Heart left ventricle (tissue), 16 donors: ENCODE results near the gene GPR155. TPM values are rescaled to one million over a fixed set of nuclear protein-coding genes. Genes with fewer than 3 reads are reported as not detected.

Source experiments
- ATAC-seq, 4 donors: fragments of 200-7000 bp; cut with Tn5 transposase; one replicate each; pipeline ENCODE4 v1.9.1; 2020 to 2022; ENCODE audit warnings: moderate library complexity in 4 of 4, mild to moderate bottlenecking in 3 of 4, moderate number of reproducible peaks in 1 of 4
- DNase-seq, 5 donors: peaks; one replicate each; pipeline ENCODE4 v3.0.0-alpha.2; 2020
- H3K27ac ChIP-seq, 12 donors: fragments of 200-600 bp; sonication (generic) in 4 of 12; one replicate each; pipeline versions ENCODE4 v1.5.0 to v1.8.0; 2016 to 2022; ENCODE audit warnings: mild to moderate bottlenecking in 2 of 12
- H3K27me3 ChIP-seq, 9 donors: fragments of 200-600 bp; sonication (generic) in 2 of 9; one replicate each; pipeline versions ENCODE4 v1.5.1 to v1.8.0; 2016 to 2022; ENCODE audit warnings: mild to moderate bottlenecking in 3 of 9
- H3K36me3 ChIP-seq, 9 donors: fragments of 200-600 bp; sonication (generic) in 2 of 9; one replicate each; pipeline versions ENCODE4 v1.5.0 to v1.8.0; 2018 to 2022; ENCODE audit warnings: mild to moderate bottlenecking in 2 of 9
- H3K4me1 ChIP-seq, 12 donors: fragments of 200-600 bp; sonication (generic) in 4 of 12; one replicate each; pipeline versions ENCODE4 v1.5.0 to v1.8.0; 2016 to 2022; ENCODE audit warnings: mild to moderate bottlenecking in 3 of 12
- H3K4me3 ChIP-seq, 12 donors: fragments of 200-600 bp; sonication (generic) in 4 of 12; one replicate each; pipeline versions ENCODE4 v1.5.0 to v1.8.0; 2017 to 2022; ENCODE audit warnings: mild to moderate bottlenecking in 9 of 12, moderate library complexity in 4 of 12
- H3K9me3 ChIP-seq, 12 donors: fragments of 200-600 bp; sonication (generic) in 4 of 12; one replicate each; pipeline versions ENCODE4 v1.5.0 to v1.8.0; 2016 to 2022; ENCODE audit warnings: mild to moderate bottlenecking in 1 of 12
- CTCF ChIP-seq, 12 donors: fragments of 200-600 bp; sonication (generic) in 4 of 12; IDR thresholded peaks; one replicate each; pipeline versions ENCODE4 v1.5.0 to v1.8.0; 2018 to 2022; ENCODE audit warnings: antibody characterized with exemption in 12 of 12, mild to moderate bottlenecking in 5 of 12
- POLR2A ChIP-seq, 2 donors: fragments of 450-650 bp; IDR thresholded peaks; one replicate each; pipeline ENCODE4 v1.6.1; 2017; ENCODE audit warnings: antibody characterized with exemption in 2 of 2, mild to moderate bottlenecking in 2 of 2, moderate library complexity in 2 of 2
- WGBS, 4 donors: extraction: QIAGEN DNeasy Blood & Tissue Kit in 2 of 4; methylation state at CpG; one replicate each; pipeline versions ENCODE4 v1.1.5 to v1.1.7; 2013 to 2018; 5-methylcytosine and 5-hydroxymethylcytosine counted together
- intact Hi-C, 10 donors: fragments of 100-400 bp; cut with DNase I; formaldehyde crosslinking; loops; one replicate each; pipeline versions ENCODE4 v1.11.1 to v1.14.2; 2022
- polyA plus RNA-seq, 2 donors: library from polyadenylated mRNA; stranded (reverse); fragments of 200-250 nt; gene quantifications; one replicate each; pipeline ENCODE4 v1.2.3, GENCODE V29; 2013
- total RNA-seq, 9 donors: library from RNA; depleted of rRNA in 2 of 9; stranded (reverse); fragments of >200 nt in 2 of 9; fragmentation: NEBNext Ultra II Directional in 3 of 9; extraction: Animal tissue kit (Norgen Biotek cat#: 25700) in 3 of 9; gene quantifications; one replicate each; pipeline versions ENCODE4 v1.1.0 to v1.2.4, GENCODE V29; 2016 to 2023
- donor health status: ischemic (EF 13 %, LVEDD 7.1; RV severe dilation, severe dysfunction).
- donor health status: healthy with polysubstance abuse.
- donor health status: DM: no; HTN: yes; CAD: no.
- donor health status: DM: no; HTN: no; CAD: no.
- donor health status: ischemic (EF 25% LVEDD 6.9; RV normal size, moderate dysfunction).
- donor health status: ischemic (EF 25% LVEDD 5.7; RV mildly dilated, moderate dysfunction).
- donor health status: healthy.
- donor health status: DM: yes; HTN: yes; CAD: no.
- donor health status: ischemic (EF 35%, LVEDD 5.7; RV mildly dilated, moderate dysfunction).
- donor health status: nonischemic (EF 11% LVEDD 7.7; RV severe dilation, severe dysfunction).
- donor health status: DM: yes; HTN: yes; CAD: no.
- donor health status: PGD.
- donor health status: ischemic (EF 29% LVEDD 5.4; RV normal size, mild dysfunction).
- donor health status: nonischemic (EF 23%, LVEDD 6.1; RV moderate dilation, normal function).

GPR155 gene
- total and polyA plus RNA-seq, 11 donors: 3.5 to 21.3 (median 16.0) TPM

- DNase-seq (no peak), ATAC-seq (no peak)
- Histone ChIP-seq H3K4me1 (no peaks in the 10 kb centered on the region), H3K27ac (no peak overlapping the region), H3K4me3 (no peak overlapping the region), H3K9me3 (no peaks in the 10 kb centered on the region), H3K36me3 (peaks cover 0 to 81% (median 49%) of the 10 kb centered on the region in 9 donors), H3K27me3 (no peaks in the 10 kb centered on the region)
- intact Hi-C loops: no loop called here
- WGBS, 4 donors: 70 to 82% (median 76%) methylated on average over 2 of the region's 2 CpGs
- TF ChIP-seq CTCF (IDR thresholded peaks at IDR 0.05): no peak
- no peak for TF ChIP-seq POLR2A (IDR thresholded peaks at IDR 0.05)
Measured at GRCh38 chr2:174454566-174454965, 32.3 kb downstream of the GPR155 start.

GRCh38 chr2:174450021-174450816, 36.6 kb downstream of the GPR155 start:
- H3K36me3 ChIP-seq: peaks cover 0 to 57% (median 43%) of the 10 kb centered on the region in 9 donors

GRCh38 chr2:174449033-174449432, 37.8 kb downstream of the GPR155 start:
- DNase-seq (no peak), ATAC-seq (no peak)
- peaks cover 0 to 4% (median 0%) of the 10 kb centered on the region in 12 donors for H3K4me1 ChIP-seq
- H3K36me3 ChIP-seq: peaks cover 0 to 66% (median 52%) of the 10 kb centered on the region in 9 donors
- H3K9me3 ChIP-seq: no peaks in the 10 kb centered on the region
- WGBS, 4 donors: 91 to 95% (median 94%) methylated on average over 2 of the region's 2 CpGs
- H3K27me3 ChIP-seq: no peaks in the 10 kb centered on the region
- H3K4me3 ChIP-seq: no peak overlapping the region
- intact Hi-C loops: no loop called here
- no peak for TF ChIP-seq CTCF (IDR thresholded peaks at IDR 0.05)
- TF ChIP-seq POLR2A (IDR thresholded peaks at IDR 0.05): no peak
- no peak overlapping the region for H3K27ac ChIP-seq

More at GRCh38 chr2:174450021-174450816, 36.6 kb downstream of the GPR155 start:
- WGBS, 4 donors: 86 to 93% (median 88%) methylated on average over 4 of the region's 4 CpGs
- intact Hi-C loops: no loop called here
- no peaks in the 10 kb centered on the region for H3K27me3 ChIP-seq
- peaks cover 0 to 4% (median 0%) of the 10 kb centered on the region in 12 donors for H3K4me1 ChIP-seq
- no peaks in the 10 kb centered on the region for H3K9me3 ChIP-seq
- no peak for ATAC-seq
- H3K27ac ChIP-seq: no peak overlapping the region
- no peak overlapping the region for H3K4me3 ChIP-seq
- TF ChIP-seq CTCF (IDR thresholded peaks at IDR 0.05) (no peak), POLR2A (IDR thresholded peaks at IDR 0.05) (no peak)
- DNase-seq: no peak

- ATAC-seq: no peak
- Histone ChIP-seq H3K36me3 (peaks cover 0 to 66% (median 54%) of the 10 kb centered on the region in 9 donors), H3K27me3 (no peaks in the 10 kb centered on the region), H3K9me3 (no peaks in the 10 kb centered on the region), H3K27ac (no peak overlapping the region), H3K4me1 (peaks cover 0 to 4% (median 0%) of the 10 kb centered on the region in 12 donors), H3K4me3 (no peak overlapping the region)
- no peak for TF ChIP-seq POLR2A (IDR thresholded peaks at IDR 0.05)
- no peak for TF ChIP-seq CTCF (IDR thresholded peaks at IDR 0.05)
- intact Hi-C loops: no loop called here
- WGBS, 4 donors: 92 to 94% (median 93%) methylated on average over 4 of the region's 4 CpGs
- no peak for DNase-seq
Measured at GRCh38 chr2:174446531-174446930, 40.3 kb downstream of the GPR155 start.
